NB4 (cell line): ENCODE results near the gene CLCNKB.
"Not testable (repeated sequence)": the region's sequence is repeated elsewhere in the genome, so short reads cannot be mapped to it uniquely, and the experiment has no call there.

ENCODE experiments used
- DNase-seq: peaks from one replicate; pipeline ENCODE4 v3.0.0; 2010; ENCODE audit warnings: low read depth
- H3K4me3 ChIP-seq: one replicate; pipeline ENCODE4 v1.5.1; 2011; ENCODE audit warnings: mild to moderate bottlenecking, low read depth, low read length, moderate library complexity
- MYC ChIP-seq: IDR thresholded peaks from 2 replicates; pipeline ENCODE4 v1.6.1; 2011; ENCODE audit warnings: low read depth, low read length
- POLR2A ChIP-seq: IDR thresholded peaks from 2 replicates; pipeline ENCODE4 v1.6.1; 2011; ENCODE audit warnings: mild to moderate bottlenecking; ENCODE audit not compliant: insufficient read length; ENCODE audit errors: extremely low read depth
- TF ChIP-seq, protein P1 (sequence below): IDR thresholded peaks from 2 replicates; pipeline ENCODE4 v1.6.1; 2011; ENCODE audit warnings: low read depth, low read length
- TF ChIP-seq, protein P2 (sequence below): IDR thresholded peaks from one replicate; pipeline ENCODE4 v1.5.1; 2012; ENCODE audit warnings: low read depth, low read length

CLCNKB gene

DNA sequence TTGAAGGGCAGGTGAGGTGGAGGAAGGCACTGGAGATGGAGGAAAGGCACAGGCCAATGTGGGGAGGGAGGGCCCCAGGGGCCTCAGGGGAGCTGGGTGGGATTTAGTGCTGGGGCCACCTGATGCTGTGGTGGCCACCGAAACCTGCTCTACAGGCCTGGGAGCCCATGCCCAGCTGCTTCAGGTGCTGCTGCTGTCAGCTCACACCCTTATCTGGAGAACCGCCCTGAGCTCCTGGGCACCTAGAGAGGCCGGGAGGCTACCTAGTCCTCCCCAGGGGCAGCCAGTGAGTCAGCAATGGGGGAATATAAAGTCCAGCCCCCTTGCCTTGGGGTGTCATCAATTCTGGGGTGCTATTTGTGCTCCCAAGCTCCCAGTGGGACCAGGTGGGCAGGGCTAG, 17.7 kb downstream of the CLCNKB start:
- no peak for DNase-seq
- H3K4me3 ChIP-seq = no peak overlapping the region
- TF ChIP-seq POLR2A (no peak), MYC (no peak)
- TF ChIP-seq, protein P1, sequence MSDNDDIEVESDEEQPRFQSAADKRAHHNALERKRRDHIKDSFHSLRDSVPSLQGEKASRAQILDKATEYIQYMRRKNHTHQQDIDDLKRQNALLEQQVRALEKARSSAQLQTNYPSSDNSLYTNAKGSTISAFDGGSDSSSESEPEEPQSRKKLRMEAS = no peak
- TF ChIP-seq, protein P2, sequence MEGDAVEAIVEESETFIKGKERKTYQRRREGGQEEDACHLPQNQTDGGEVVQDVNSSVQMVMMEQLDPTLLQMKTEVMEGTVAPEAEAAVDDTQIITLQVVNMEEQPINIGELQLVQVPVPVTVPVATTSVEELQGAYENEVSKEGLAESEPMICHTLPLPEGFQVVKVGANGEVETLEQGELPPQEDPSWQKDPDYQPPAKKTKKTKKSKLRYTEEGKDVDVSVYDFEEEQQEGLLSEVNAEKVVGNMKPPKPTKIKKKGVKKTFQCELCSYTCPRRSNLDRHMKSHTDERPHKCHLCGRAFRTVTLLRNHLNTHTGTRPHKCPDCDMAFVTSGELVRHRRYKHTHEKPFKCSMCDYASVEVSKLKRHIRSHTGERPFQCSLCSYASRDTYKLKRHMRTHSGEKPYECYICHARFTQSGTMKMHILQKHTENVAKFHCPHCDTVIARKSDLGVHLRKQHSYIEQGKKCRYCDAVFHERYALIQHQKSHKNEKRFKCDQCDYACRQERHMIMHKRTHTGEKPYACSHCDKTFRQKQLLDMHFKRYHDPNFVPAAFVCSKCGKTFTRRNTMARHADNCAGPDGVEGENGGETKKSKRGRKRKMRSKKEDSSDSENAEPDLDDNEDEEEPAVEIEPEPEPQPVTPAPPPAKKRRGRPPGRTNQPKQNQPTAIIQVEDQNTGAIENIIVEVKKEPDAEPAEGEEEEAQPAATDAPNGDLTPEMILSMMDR = no peak

DNA sequence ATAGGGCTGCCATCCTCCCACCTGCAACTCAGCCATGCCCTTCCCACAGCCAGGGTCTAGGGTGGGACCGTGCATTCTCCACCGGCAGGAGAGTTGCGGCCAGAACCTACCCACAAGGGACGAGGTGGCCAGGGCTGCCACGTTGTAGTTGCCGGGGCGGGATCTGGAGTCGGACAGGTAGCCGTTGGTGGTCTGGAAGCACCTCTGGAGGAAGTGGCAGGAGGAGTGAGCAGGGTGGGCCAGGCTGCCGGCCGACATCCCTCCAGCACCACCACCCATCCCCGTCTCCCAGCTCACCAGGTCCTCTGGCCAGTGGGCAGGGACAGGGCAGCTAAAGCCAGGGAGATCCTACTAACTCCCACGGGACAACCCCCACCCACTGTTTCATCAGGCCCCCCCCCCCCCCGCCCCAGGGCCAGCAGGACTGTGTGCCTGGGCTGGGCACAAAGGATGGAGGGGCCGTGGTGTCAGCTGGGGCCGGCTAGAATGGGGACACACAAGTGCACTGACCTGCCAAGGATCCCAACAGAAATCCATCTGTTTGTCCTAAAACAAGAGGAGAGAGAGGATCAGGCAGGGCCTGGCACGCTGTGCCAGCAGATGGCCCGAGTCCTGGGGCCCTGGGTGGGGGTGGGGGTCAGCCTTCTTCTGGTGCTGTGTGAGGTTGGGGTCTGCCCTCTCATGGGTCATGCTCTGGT, 18.6 kb downstream of the CLCNKB start:
- DNase-seq, H3K4me3 ChIP-seq: not testable (repeated sequence)

DNA sequence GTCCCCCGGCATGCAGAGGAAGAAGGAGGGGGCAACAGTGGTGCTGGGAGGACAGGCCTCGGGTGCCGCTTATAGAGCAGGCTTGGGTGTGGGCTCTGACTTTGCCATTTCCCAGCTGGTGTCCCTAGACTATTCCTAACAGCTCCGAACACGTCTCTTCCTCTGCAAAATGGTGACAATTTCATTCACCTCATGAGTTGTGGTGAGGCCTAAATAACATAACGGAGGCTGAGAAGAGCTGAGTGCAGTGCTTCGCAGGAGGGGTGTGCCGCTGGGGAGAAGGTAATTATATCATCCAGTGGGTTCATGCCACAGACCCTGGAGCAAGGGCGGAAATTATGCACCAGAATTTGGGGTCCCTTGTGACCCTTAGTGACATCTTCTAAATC, 19.1 kb downstream of the CLCNKB start:
- not testable (repeated sequence) for DNase-seq, H3K4me3 ChIP-seq

DNA sequence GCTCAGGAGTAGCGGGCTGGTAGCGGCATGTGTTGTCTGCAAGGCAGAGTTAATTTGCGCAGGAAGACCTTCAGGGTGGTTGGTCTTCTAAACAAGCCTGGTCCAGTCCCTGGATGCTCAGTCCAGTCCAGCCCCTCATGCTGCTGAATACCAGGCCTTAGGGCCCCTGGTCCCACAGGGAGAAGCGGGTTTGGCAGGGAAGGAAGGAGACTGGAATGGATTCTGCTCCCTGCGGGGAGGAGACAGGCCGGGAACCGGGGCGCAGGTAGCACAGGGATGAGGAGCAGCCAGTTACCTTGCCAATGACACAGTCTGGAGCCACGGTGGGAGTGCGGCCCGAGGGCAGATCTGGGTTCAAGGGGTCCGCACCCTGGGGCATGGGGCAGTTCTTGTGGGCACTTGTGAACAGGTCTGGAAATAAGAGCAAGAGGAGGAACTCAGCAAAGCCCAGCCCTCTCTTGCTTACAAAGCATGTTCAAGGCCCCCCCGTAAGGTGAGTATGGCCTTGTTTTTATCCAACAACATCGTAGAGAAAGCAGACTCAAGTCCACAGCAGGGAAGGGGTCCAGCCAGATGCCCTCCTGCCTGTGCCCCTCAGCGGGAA, 19.7 kb downstream of the CLCNKB start:
- TF ChIP-seq, protein P1 = no peak
- TF ChIP-seq MYC = no peak
- no peak for TF ChIP-seq POLR2A
- TF ChIP-seq, protein P2 = no peak
- no peak overlapping the region for H3K4me3 ChIP-seq
- DNase-seq = no peak

DNA sequence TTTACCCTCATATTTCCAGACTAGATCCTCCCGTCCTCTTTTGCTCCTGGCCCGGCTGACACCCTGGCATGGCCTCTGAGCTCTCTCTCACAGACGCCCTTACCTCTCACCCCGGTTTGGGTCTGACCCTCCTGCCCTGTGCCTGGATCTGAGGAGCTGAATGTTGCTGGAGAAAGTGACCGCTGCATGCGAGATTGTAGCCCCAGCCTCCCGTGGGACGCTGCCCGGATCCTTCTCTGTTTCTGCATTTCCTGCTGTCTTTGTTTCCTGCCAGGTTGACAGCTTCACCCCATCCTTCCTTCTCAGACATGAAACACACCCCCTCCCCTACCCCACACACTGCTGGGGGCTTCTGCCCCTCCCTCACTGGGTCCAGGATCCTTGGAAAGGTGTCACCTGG, 20.3 kb downstream of the CLCNKB start:
- no peak overlapping the region for H3K4me3 ChIP-seq
- no peak for TF ChIP-seq POLR2A
- TF ChIP-seq, protein P1 = no peak
- no peak for DNase-seq

DNA sequence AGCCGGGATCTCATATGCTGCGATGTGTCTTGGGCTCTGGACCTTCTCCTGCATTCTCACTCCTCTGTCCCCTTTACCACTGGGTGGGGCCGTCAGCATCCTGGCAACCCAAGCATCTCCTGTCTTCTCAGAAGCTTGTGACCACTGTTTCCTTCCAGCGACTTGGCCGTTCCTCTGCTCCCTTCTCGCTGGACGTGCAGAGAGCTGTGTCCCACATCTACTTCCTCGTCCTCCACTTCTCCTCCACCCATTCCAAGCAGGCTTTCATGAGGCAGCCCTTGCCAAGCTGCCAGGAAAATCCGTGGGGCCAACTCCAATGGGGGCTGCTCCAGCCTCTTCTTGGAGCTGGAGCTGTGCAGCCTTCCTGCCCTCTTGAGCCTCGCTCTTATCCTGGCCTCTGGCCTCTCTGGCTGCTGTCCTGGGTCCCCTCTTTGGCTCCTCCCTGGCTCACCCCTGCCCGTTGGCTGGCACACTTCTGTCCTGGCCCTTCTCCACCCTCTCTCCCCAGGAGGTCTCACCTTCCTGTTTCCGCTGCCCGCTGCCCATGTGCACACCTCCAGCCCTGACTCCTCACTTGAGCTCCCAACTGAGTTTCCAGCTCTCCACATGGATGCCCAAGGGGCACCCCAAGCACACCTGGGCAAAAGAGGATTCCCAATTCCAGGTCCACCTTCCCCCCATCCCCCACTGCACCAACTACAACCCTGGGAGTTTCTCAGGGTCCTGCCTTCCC, 21.1 kb downstream of the CLCNKB start:
- DNase-seq = no peak
- TF ChIP-seq, protein P2 = no peak
- no peak overlapping the region for H3K4me3 ChIP-seq

DNA sequence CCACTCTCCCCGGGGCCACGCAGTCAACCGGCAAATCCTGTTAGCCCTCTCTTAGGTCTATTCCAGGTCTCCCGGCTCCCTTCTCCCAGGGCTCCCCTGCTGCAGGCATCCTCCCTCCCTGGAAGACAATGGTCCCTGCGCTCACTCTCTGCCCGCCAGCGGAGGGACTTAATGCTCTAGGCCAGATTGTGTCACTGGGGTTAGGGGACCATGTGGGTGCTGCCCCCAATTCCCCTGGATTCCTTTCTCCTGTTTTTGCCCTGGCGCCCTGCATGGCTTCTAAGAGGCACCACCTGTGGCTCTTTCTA, 21.6 kb downstream of the CLCNKB start:
- TF ChIP-seq MYC = no peak
- no peak for TF ChIP-seq POLR2A
- TF ChIP-seq, protein P1 = no peak
- TF ChIP-seq, protein P2 = no peak
- no peak overlapping the region for H3K4me3 ChIP-seq
- no peak for DNase-seq
